ENCODE measurements around the gene IQGAP1. TPM values are rescaled to one million over a fixed set of nuclear protein-coding genes. Genes with fewer than 3 reads are reported as not detected.

The IQGAP1 gene
- total and polyA plus RNA-seq, 4 donors: 9.2 to 50.1 (median 24.5) TPM

Small RNAs within 50 kb of the gene (small RNA-seq; reads per million reads assigned to genes)
- not detected for gene NDUFA3P4

Other genes with a start within 250 kb of the IQGAP1 start
- gene SEMA4B, start 186.9 kb upstream of the IQGAP1 start, total RNA-seq: 10 to 100 TPM; 38.8 to 52.2 TPM
- gene SEMA4B, start 186.9 kb upstream of the IQGAP1 start, polyA plus RNA-seq: 10 to 100 TPM; 14.3 to 15.2 TPM
- gene CIB1, start 154.3 kb upstream of the IQGAP1 start, total RNA-seq: 10 to 100 TPM; 14.9 to 19.5 TPM
- gene CIB1, start 154.3 kb upstream of the IQGAP1 start, polyA plus RNA-seq: 100 to 1,000 TPM in 1 of 2 donors, 10 to 100 TPM in 1; 79.1 to 107 TPM
- gene GDPGP1, start 154.0 kb upstream of the IQGAP1 start, total RNA-seq: 1 to 10 TPM; 6.7 to 8.6 TPM
- gene GDPGP1, start 154.0 kb upstream of the IQGAP1 start, polyA plus RNA-seq: 1 to 10 TPM; 2.5 to 3.5 TPM
- gene TTLL13, start 138.7 kb upstream of the IQGAP1 start, total RNA-seq: under 1 TPM in 1 of 2 donors, not detected in 1; 0.08 TPM
- gene TTLL13, start 138.7 kb upstream of the IQGAP1 start, polyA plus RNA-seq: under 1 TPM in 1 of 2 donors, not detected in 1; 0.17 TPM
- 10 to 100 TPM; 22.8 to 26.6 TPM for gene NGRN, start 122.6 kb upstream of the IQGAP1 start, total RNA-seq
- 10 to 100 TPM; 24.3 to 25.4 TPM for gene NGRN, start 122.6 kb upstream of the IQGAP1 start, polyA plus RNA-seq
- 1 to 10 TPM in 1 of 2 donors, under 1 TPM in 1; 0.19 to 1.0 TPM for gene ZNF774, start 36.0 kb upstream of the IQGAP1 start, total RNA-seq
- under 1 TPM; 0.39 to 0.57 TPM for gene ZNF774, start 36.0 kb upstream of the IQGAP1 start, polyA plus RNA-seq
- 10 to 100 TPM in 1 of 2 donors, 1 to 10 TPM in 1; 9.2 to 16.8 TPM for gene CRTC3, start 141.7 kb downstream of the IQGAP1 start, total RNA-seq
- 1 to 10 TPM; 5.1 to 6.0 TPM for gene CRTC3, start 141.7 kb downstream of the IQGAP1 start, polyA plus RNA-seq

Data from liver (tissue), 5 donors.